ENCODE data around the gene PROKR1. TPM values are rescaled to one million over a fixed set of nuclear protein-coding genes. Genes with fewer than 3 reads are reported as not detected.

The PROKR1 gene
- total RNA-seq, 2 donors from 2014 or later: not detected

DNA sequence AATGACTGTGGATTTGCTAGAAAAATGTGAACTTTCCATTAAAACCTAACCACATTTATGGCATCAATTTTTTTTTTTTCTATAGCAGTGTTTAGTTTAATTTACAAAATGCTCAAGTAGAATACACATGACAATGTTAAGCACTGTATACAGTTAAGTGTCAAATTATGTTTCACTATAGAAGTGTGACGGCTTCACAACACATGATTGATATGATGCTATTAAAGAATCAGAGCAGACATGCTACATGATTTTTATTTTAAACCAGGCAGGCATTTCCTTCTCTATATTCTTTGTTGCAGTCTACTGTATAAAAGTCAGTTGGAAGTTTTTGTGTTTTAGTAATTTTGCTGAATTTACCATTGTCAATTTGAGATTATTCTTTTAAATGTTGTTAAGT lies 43.6 kb downstream of the PROKR1 start:
- Histone ChIP-seq H3K27me3 (no peaks in the 10 kb centered on the region), H3K9me3 (no peaks in the 10 kb centered on the region), H3K4me3 (no peak overlapping the region), H3K4me1 (no peaks in the 10 kb centered on the region), H3K27ac (no peak overlapping the region), H3K36me3 (no peaks in the 10 kb centered on the region)
- no peak for DNase-seq (ENCODE audit: low spot score)
- TF ChIP-seq, protein P1, sequence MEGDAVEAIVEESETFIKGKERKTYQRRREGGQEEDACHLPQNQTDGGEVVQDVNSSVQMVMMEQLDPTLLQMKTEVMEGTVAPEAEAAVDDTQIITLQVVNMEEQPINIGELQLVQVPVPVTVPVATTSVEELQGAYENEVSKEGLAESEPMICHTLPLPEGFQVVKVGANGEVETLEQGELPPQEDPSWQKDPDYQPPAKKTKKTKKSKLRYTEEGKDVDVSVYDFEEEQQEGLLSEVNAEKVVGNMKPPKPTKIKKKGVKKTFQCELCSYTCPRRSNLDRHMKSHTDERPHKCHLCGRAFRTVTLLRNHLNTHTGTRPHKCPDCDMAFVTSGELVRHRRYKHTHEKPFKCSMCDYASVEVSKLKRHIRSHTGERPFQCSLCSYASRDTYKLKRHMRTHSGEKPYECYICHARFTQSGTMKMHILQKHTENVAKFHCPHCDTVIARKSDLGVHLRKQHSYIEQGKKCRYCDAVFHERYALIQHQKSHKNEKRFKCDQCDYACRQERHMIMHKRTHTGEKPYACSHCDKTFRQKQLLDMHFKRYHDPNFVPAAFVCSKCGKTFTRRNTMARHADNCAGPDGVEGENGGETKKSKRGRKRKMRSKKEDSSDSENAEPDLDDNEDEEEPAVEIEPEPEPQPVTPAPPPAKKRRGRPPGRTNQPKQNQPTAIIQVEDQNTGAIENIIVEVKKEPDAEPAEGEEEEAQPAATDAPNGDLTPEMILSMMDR (IDR thresholded peaks at IDR 0.05): no peak

DNA sequence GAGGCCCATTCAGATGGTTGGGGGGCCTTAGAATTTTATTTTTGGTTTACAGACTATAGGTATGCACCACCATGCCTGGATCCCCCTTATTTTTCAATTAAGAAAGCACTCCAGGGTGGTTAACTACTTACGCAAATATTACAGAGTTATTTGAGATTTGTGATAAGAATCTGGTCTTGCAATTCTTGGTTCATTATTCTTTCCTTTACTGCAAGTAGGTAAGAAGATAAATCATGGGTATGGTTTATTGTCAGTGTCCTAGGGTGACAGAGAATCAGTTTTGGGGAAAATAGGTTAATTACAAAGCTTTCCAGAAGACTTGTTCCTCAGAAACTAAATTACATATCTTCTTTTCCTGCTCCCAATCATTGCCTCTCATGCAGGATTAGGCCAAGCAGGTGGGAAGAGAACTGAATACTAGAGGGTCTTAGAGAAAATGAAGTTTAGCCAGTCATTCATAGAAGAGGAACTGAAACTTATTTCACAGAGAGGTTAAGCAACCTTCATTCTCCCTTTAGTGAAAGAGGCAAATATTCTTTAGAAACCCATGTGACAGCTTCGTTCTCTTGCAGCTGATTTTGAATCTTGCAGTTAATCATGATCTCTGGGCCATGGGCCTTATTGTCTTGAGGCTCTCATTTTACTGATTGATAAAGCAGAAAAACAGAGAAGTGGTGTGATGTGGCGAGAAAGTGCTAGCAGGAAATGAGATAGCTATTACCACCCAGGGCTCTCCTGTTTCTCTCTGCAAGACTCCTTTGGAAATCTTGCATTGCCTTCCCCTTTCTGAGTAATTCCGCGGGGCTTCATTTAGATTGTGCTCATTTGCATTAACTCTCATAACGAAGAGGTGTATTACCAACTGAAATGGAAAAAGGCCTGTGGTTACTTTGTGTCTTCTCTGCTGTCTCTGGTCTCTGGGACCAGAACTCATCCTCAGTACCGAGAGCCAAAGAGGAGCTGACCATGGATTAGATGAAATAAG lies 46.5 kb downstream of the PROKR1 start:
- Histone ChIP-seq H3K27ac (no peak overlapping the region), H3K4me1 (no peaks in the 10 kb centered on the region), H3K4me3 (no peak overlapping the region), H3K36me3 (no peaks in the 10 kb centered on the region), H3K9me3 (no peaks in the 10 kb centered on the region), H3K27me3 (no peaks in the 10 kb centered on the region)
- no peak for DNase-seq (ENCODE audit: low spot score)
- TF ChIP-seq, protein P1 (IDR thresholded peaks at IDR 0.05): no peak

DNA sequence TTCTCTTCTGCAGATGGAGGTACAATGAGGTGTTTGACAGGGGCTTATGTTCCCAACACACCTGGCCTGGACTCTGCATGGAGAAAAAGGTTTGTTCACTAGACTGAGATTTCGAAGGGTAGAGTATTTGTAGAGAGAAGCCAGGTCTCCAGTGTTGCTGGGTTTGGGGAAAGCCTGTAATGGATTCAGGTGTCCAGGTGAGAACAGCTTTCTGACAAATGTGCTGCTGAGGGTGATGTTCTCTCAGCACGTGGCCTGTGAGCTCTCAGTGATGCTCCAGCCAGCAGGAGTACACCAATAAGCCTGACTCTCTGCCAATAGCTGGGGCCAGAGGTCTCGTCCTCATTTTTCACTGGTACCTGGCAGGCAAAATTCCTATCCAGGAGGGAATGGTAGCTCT lies 47.5 kb downstream of the PROKR1 start:
- H3K9me3 ChIP-seq: no peaks in the 10 kb centered on the region
- H3K36me3 ChIP-seq: no peaks in the 10 kb centered on the region
- TF ChIP-seq, protein P1 (IDR thresholded peaks at IDR 0.05): no peak
- no peak for DNase-seq (ENCODE audit: low spot score)
- no peaks in the 10 kb centered on the region for H3K27me3 ChIP-seq
- no peak overlapping the region for H3K4me3 ChIP-seq
- no peak overlapping the region for H3K27ac ChIP-seq
- no peaks in the 10 kb centered on the region for H3K4me1 ChIP-seq

DNA sequence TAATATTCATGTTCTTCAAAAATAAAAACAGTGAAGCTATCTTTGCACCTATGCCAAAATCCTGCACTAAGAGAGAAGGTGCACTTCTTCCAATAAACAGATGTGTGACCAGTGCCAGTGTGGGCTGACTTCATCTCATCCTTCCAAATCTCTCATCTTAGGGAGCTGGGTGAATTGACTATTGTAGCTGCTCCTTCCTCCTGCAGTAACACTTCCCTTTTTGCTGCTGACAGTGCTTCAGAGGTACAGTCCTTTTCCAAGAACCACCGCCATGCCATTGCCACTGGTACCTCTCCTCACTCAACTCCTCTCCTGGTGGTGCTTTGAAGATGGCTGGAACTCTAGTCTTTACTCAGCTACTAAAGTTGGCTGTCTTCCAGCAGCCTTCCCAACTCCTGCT lies 49.1 kb downstream of the PROKR1 start:
- Histone ChIP-seq H3K4me3 (no peak overlapping the region), H3K36me3 (no peaks in the 10 kb centered on the region), H3K27ac (no peak overlapping the region), H3K27me3 (no peaks in the 10 kb centered on the region), H3K9me3 (no peaks in the 10 kb centered on the region), H3K4me1 (no peaks in the 10 kb centered on the region)
- no peak for DNase-seq (ENCODE audit: low spot score)
- TF ChIP-seq, protein P1 (IDR thresholded peaks at IDR 0.05): no peak

DNA sequence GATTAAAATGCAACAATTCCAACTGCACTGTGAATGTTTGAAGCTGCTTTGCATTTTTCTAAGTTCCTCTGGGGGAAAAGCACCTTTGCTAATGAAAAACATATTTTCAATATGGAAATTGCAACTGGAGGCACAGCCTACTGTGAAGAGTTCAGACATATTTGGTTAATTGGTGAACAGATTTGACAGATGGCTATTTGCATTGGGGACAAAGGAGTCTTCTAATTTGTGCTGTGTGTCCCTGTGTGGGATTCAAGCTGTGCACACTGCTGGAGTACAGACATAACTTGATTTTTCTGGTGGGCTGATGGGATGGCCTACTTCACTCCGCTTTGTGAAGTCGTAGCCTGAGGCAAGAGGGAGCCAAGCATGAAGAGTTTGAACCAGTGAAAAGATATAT lies 50.6 kb downstream of the PROKR1 start:
- no peaks in the 10 kb centered on the region for H3K4me1 ChIP-seq
- H3K27me3 ChIP-seq: no peaks in the 10 kb centered on the region
- TF ChIP-seq, protein P1 (IDR thresholded peaks at IDR 0.05): no peak
- no peaks in the 10 kb centered on the region for H3K9me3 ChIP-seq
- H3K4me3 ChIP-seq: no peak overlapping the region
- H3K27ac ChIP-seq: no peak overlapping the region
- no peaks in the 10 kb centered on the region for H3K36me3 ChIP-seq
- DNase-seq (ENCODE audit: low spot score): no peak

Measured in right atrium auricular region (tissue), 2 donors.